Mucosa of descending colon (tissue), 3 donors: ENCODE data around the gene KRTAP2-1. TPM values are rescaled to one million over a fixed set of nuclear protein-coding genes. Genes with fewer than 3 reads are reported as not detected.
"Not testable (repeated sequence)": the region's sequence is repeated elsewhere in the genome, so short reads cannot be mapped to it uniquely, and the experiment has no call there.

Experiments
- ATAC-seq: fragments of 200-7000 bp; cut with Tn5 transposase; one replicate; pipeline ENCODE4 v1.9.1; 2020; ENCODE audit warnings: mild to moderate bottlenecking, moderate library complexity
- DNase-seq, 3 donors: peaks; one replicate each; pipeline ENCODE4 v3.0.0-alpha.2; 2020
- H3K36me3 ChIP-seq: fragments of 200-600 bp; one replicate; pipeline ENCODE4 v1.8.0; 2021; ENCODE audit warnings: low read depth, mild to moderate bottlenecking
- H3K4me1 ChIP-seq: fragments of 200-600 bp; one replicate; pipeline ENCODE4 v1.8.0; 2021; ENCODE audit warnings: low read depth, mild to moderate bottlenecking
- H3K4me3 ChIP-seq: fragments of 200-600 bp; one replicate; pipeline ENCODE4 v1.8.0; 2021; ENCODE audit warnings: mild to moderate bottlenecking
- H3K9me3 ChIP-seq: fragments of 200-600 bp; one replicate; pipeline ENCODE4 v1.8.0; 2021; ENCODE audit warnings: mild to moderate bottlenecking
- CTCF ChIP-seq: fragments of 200-600 bp; IDR thresholded peaks from one replicate; pipeline ENCODE4 v1.8.0; 2022; ENCODE audit warnings: antibody characterized with exemption, mild to moderate bottlenecking
- intact Hi-C, 2 donors: fragments of 100-400 bp; cut with DNase I in 1 of 2; cut with micrococcal nuclease in 1 of 2; formaldehyde crosslinking; loops; one replicate each; pipeline versions ENCODE4 v1.11.0 to v1.11.1; 2022; cut with DNase I, micrococcal nuclease
- long read RNA-seq, 2 donors: library from polyadenylated mRNA; unstranded; transcript quantifications; one replicate each; pipeline ENCODE4 v2.0.0, GENCODE V29; 2019 to 2021
- total RNA-seq, 3 donors: library from RNA; stranded (reverse); fragmentation: NEBNext Ultra II Directional in 2 of 3; extraction: Animal tissue kit (Norgen Biotek cat#: 25700) in 2 of 3; gene quantifications; one replicate each; pipeline versions ENCODE4 v1.2.1 to v1.2.4, GENCODE V29; 2021 to 2023
- donor health status: DM: no; HTN: no; CAD: no; lungs with moderate emphysema.
- donor health status: DM: no; HTN: no; CAD: no.
- donor health status: DM: no; HTN: yes; CAD: no.

The KRTAP2-1 gene
- total RNA-seq = not detected
- long read RNA-seq, donor 1 = 0 reads
- long read RNA-seq, donor 2 = 0 reads

GRCh38 chr17:41046735-41047465, at the start of gene KRTAP2-1:
TSS of gene KRTAP2-1 (minus strand) at chr17:41047316. CDS start at chr17:41047267, 49 bp downstream.
- H3K36me3 ChIP-seq, ATAC-seq, H3K9me3 ChIP-seq, H3K4me3 ChIP-seq, DNase-seq, H3K4me1 ChIP-seq, intact Hi-C loops: not testable (repeated sequence)

- Histone ChIP-seq H3K4me3 (no peak overlapping the region), H3K9me3 (no peaks in the 10 kb centered on the region), H3K36me3 (no peaks in the 10 kb centered on the region), H3K4me1 (no peaks in the 10 kb centered on the region)
- no peak for DNase-seq
- no peak for TF ChIP-seq CTCF
- intact Hi-C loops = no loop called here
- no peak for ATAC-seq
These were observed 48.9 kb upstream of the KRTAP2-1 start for GRCh38 chr17:41096055-41096454.

GRCh38 chr17:41088760-41089352, 41.7 kb upstream of the KRTAP2-1 start:
- H3K4me1 ChIP-seq, H3K4me3 ChIP-seq, DNase-seq, H3K36me3 ChIP-seq, H3K9me3 ChIP-seq, ATAC-seq, intact Hi-C loops: not testable (repeated sequence)

- intact Hi-C loops, ATAC-seq, H3K4me3 ChIP-seq, DNase-seq, H3K4me1 ChIP-seq, H3K36me3 ChIP-seq, H3K9me3 ChIP-seq: not testable (repeated sequence)
These were observed 37.2 kb upstream of the KRTAP2-1 start, which contains the start of gene KRTAP4-7 for GRCh38 chr17:41084100-41084856. TSS of gene KRTAP4-7 (plus strand) at chr17:41084150. CDS start at chr17:41084207, 57 bp downstream.

- H3K4me1 ChIP-seq, H3K4me3 ChIP-seq, DNase-seq, H3K9me3 ChIP-seq, intact Hi-C loops, ATAC-seq, H3K36me3 ChIP-seq: not testable (repeated sequence)
These were observed 36.3 kb upstream of the KRTAP2-1 start for GRCh38 chr17:41083427-41083826.

- no peaks in the 10 kb centered on the region for H3K9me3 ChIP-seq
- no peak for ATAC-seq
- no peak for DNase-seq
- intact Hi-C loops = no loop called here
- H3K4me1 ChIP-seq = no peaks in the 10 kb centered on the region
- TF ChIP-seq CTCF = no peak
- no peak overlapping the region for H3K4me3 ChIP-seq
- H3K36me3 ChIP-seq = no peaks in the 10 kb centered on the region
These were observed 35.5 kb upstream of the KRTAP2-1 start for GRCh38 chr17:41082626-41083025.

GRCh38 chr17:41076788-41077187, 29.7 kb upstream of the KRTAP2-1 start:
- no peak overlapping the region for H3K4me3 ChIP-seq
- TF ChIP-seq CTCF = no peak
- no peaks in the 10 kb centered on the region for H3K36me3 ChIP-seq
- DNase-seq (no peak), ATAC-seq (no peak)
- no peaks in the 10 kb centered on the region for H3K4me1 ChIP-seq
- H3K9me3 ChIP-seq = no peaks in the 10 kb centered on the region
- intact Hi-C loops = no loop called here
